Calu3 (cell line): Measurements from ENCODE around the gene GMFB. TPM values are rescaled to one million over a fixed set of nuclear protein-coding genes. Genes with fewer than 3 reads are reported as not detected.
"Not testable (repeated sequence)": the region's sequence is repeated elsewhere in the genome, so short reads cannot be mapped to it uniquely, and the experiment has no call there.

ENCODE experiments used
- BruUV-seq: library from RNA; stranded (reverse); fragments of 400-500 nt; replicated peaks from 2 replicates; lab custom pipeline; 2021; lab: Mats Ljungman, UMichigan
- CTCF ChIA-PET: fragments of 300-600 bp; sonication (Branson Sonifier 250); formaldehyde crosslinking; loops from one replicate; lab custom pipeline; 2022; ENCODE audit warnings: antibody characterized with exemption; lab: Charles Lee
- DNase-seq: peaks from one replicate; pipeline ENCODE4 v3.0.0; 2022
- H3K27ac Mint-ChIP-seq: one replicate; pipeline ENCODE4 v1.8.0; 2022; ENCODE audit warnings: mixed read lengths; ENCODE audit not compliant: unreplicated experiment
- H3K27me3 Mint-ChIP-seq: one replicate; pipeline ENCODE4 v1.8.0; 2022; ENCODE audit warnings: mixed read lengths; ENCODE audit not compliant: unreplicated experiment
- H3K36me3 Mint-ChIP-seq: one replicate; pipeline ENCODE4 v1.8.0; 2022; ENCODE audit warnings: mild to moderate bottlenecking, moderate library complexity, mixed read lengths; ENCODE audit not compliant: insufficient read depth, unreplicated experiment
- H3K4me1 Mint-ChIP-seq: one replicate; pipeline ENCODE4 v1.8.0; 2022; ENCODE audit warnings: mild to moderate bottlenecking, low read depth, mixed read lengths; ENCODE audit not compliant: unreplicated experiment
- H3K4me3 Mint-ChIP-seq: one replicate; pipeline ENCODE4 v1.8.0; 2022; ENCODE audit warnings: mild to moderate bottlenecking, low read depth, moderate library complexity, mixed read lengths; ENCODE audit not compliant: unreplicated experiment
- H3K9me3 Mint-ChIP-seq: one replicate; pipeline ENCODE4 v1.8.0; 2022; ENCODE audit warnings: low read depth, mixed read lengths; ENCODE audit not compliant: unreplicated experiment
- CTCF ChIP-seq: fragments of 200-600 bp; IDR thresholded peaks from one replicate; pipeline ENCODE4 v1.8.0; 2022; ENCODE audit warnings: antibody characterized with exemption; ENCODE audit not compliant: unreplicated experiment
- intact Hi-C: fragments of 100-400 bp; cut with micrococcal nuclease; formaldehyde crosslinking; loops from one replicate; pipeline ENCODE4 v1.10.0; 2022; ENCODE audit not compliant: unreplicated experiment
- total RNA-seq: library from RNA; stranded (reverse); gene quantifications from 2 replicates; pipeline ENCODE4 v1.2.3, GENCODE V29; 2022

The GMFB gene
- total RNA-seq, 1 experiment from 2014 or later, result 39.2 TPM

DNA sequence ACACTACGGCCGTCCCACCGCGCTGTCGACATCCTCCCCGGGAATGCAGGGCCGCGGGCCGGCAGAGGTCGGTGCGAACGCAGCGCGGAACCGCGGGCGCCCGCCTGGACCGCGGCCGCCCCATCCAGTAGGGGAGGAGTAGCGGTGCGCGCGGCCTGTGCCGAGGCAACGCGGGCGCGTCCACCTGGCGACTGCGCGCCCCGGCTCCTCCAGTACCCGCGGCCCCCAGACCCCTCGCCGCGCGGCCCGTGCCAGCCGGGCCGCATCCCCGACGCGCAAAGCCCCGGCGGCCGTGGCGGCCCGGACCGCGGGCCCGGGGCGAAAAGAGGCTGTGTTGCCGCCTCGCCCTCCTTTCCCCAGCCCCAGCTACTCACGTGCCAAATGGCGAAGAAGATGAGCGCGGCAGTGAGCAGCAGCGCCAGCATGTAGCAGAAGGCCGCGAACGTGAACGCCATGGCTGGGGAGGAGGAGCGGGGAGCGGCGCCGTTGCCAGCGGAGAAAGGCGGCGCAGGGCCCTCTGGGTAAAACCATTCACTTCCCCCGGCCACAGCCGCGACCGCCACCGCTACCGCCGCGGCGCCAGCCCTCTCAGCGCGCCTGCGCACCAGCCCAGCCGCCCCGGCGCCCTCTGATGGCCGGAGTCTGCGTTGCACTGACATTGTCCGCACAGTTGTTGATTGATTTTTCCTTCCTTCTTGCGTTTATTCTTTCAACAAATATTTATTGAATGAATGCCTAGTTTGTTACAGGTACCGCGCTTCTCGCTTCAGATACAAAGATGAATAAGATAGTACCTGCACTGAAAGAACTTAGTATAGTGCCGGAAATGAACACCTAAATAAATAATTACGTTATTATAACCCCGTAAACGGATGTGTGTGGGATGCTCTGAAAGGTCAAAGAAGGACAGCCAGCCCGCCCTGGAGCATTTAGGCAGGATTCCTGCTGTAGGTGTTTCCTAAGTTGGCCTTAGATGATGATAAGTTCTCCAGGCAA lies 47.6 kb downstream of the GMFB start, which contains the start of gene CNIH1:
Gene CNIH1 (minus strand): TSS at position 502 of the 996 bp plus-strand sequence. CDS start 47 bp downstream, at position 455.
- BruUV-seq, result no TSS peak
- CTCF ChIA-PET, result no interaction called here

DNA sequence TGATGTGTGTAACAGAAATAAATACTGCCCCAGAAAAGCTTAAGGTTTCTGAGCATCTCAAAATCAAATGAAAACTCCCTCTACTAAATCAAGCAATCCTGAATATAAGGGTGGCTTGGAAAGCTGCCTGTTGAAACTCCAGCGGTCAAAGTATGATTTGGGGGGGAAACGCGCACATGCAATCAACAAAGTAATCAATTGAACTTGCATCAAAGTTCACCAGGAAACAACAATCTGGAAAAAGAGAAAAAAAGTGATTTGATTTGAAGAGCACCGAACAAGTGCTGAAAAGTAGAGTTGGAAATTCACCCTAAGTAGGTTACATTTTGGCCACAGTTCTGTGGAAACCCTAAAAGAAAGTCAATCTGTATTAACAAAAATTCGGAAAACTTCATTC lies 48.3 kb downstream of the GMFB start:
- DNase-seq, result no peak
- Mint-ChIP-seq H3K27ac (peak overlapping the region; percentile 80), H3K4me3 (peak overlapping the region; percentile 78), H3K4me1 (peaks cover 38% of the 10 kb centered on the region), H3K36me3 (peaks cover 33% of the 10 kb centered on the region), H3K27me3 (no peaks in the 10 kb centered on the region), H3K9me3 (no peaks in the 10 kb centered on the region)
- no peak for TF ChIP-seq CTCF
- intact Hi-C loops, result no loop called here
- BruUV-seq, result no TSS peak
- CTCF ChIA-PET, result no interaction called here

More for the DNA sequence above, 47.6 kb downstream of the GMFB start, which contains the start of gene CNIH1:
- Mint-ChIP-seq H3K9me3 (no peaks in the 10 kb centered on the region), H3K4me1 (peaks cover 36% of the 10 kb centered on the region), H3K36me3 (peaks cover 29% of the 10 kb centered on the region), H3K27me3 (no peaks in the 10 kb centered on the region), H3K27ac (peak within 1 kb of the TSS; percentile 80), H3K4me3 (peak within 1 kb of the TSS; percentile 78)
- peak; percentile 91 for TF ChIP-seq CTCF
- peak; percentile 96 for DNase-seq
- intact Hi-C loops, result no loop called here

GRCh38 chr14:54440037-54440436 lies 48.7 kb downstream of the GMFB start:
- Mint-ChIP-seq H3K27ac (peak overlapping the region; percentile 80), H3K4me3 (peak overlapping the region; percentile 78), H3K9me3 (no peaks in the 10 kb centered on the region), H3K27me3 (no peaks in the 10 kb centered on the region), H3K36me3 (peaks cover 33% of the 10 kb centered on the region), H3K4me1 (peaks cover 42% of the 10 kb centered on the region)
- intact Hi-C loops, result no loop called here
- BruUV-seq, result TSS peak; percentile 59
- no peak for DNase-seq
- no peak for TF ChIP-seq CTCF
- CTCF ChIA-PET, result no interaction called here

DNA sequence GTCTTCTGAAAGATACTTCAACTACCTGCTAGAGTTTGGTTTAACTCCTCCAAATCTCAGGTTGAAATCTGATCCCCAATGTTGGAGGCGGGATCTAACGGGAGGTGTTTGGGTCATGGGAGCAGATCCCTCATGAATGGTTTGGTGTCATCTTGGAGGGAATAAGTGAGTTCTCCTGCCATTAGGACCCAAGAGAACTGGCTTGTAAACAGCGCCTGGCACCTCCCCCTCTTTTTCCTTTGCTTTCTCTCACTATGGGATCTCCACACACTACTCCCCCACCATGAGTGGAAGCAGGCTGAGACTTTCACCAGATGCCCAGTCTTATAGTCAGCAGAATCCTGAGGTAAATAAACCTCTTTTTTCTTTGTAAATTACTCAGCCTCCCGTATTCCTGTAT lies 50.1 kb downstream of the GMFB start:
- H3K9me3 Mint-ChIP-seq, result no peaks in the 10 kb centered on the region
- intact Hi-C loops, result no loop called here
- H3K27me3 Mint-ChIP-seq, result no peaks in the 10 kb centered on the region
- H3K27ac Mint-ChIP-seq, result no peak overlapping the region
- CTCF ChIA-PET, result no interaction called here
- peaks cover 37% of the 10 kb centered on the region for H3K36me3 Mint-ChIP-seq
- BruUV-seq, result no TSS peak
- no peak for DNase-seq
- TF ChIP-seq CTCF, result no peak
- H3K4me1 Mint-ChIP-seq, result peaks cover 49% of the 10 kb centered on the region
- H3K4me3 Mint-ChIP-seq, result no peak overlapping the region

DNA sequence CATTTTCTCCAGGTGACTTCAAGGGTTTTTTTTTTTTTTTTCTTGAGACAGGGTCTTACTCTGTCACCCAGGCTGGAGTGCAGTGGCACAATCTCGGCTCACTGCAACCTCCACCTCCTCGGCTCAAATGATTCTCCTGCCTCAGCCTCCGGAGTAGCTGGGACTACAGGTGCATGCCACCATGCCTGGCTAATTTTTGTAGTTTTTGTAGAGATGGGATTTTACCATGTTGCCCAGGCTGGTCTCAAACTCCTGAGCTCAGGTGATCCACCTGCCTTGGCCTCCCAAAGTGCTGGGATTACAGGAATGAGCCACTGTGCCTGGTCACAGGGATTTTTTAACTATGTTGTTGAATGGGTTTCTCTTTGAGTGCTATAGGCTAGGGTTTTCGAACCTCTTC lies 50.8 kb downstream of the GMFB start:
- H3K27ac Mint-ChIP-seq, DNase-seq, H3K9me3 Mint-ChIP-seq, H3K4me3 Mint-ChIP-seq, H3K27me3 Mint-ChIP-seq, BruUV-seq, intact Hi-C loops: not testable (repeated sequence)
- Mint-ChIP-seq H3K36me3 (peaks cover 38% of the 10 kb centered on the region), H3K4me1 (peaks cover 49% of the 10 kb centered on the region)
- CTCF ChIA-PET, result interaction anchor here (0.7 kb wide), 3 partner anchors 14 to 1571 kb away, joined by 3 to 4 read pairs (median 4); no protein-coding TSS in a partner anchor
